Type B pancreatic cell (in vitro differentiated cells): Measurements from ENCODE around the gene ZNF839. TPM values are rescaled to one million over a fixed set of nuclear protein-coding genes. Genes with fewer than 3 reads are reported as not detected.

Source experiments
- DNase-seq: peaks from one replicate; pipeline ENCODE4 v3.0.0; 2021; ENCODE audit warnings: mixed read lengths; ENCODE audit not compliant: unreplicated experiment; ENCODE audit errors: extremely low spot score
- H3K27ac Mint-ChIP-seq: 2 replicates; pipeline ENCODE4 v1.8.0; 2021; ENCODE audit warnings: mild to moderate bottlenecking, mixed read lengths
- H3K27me3 Mint-ChIP-seq: 2 replicates; pipeline ENCODE4 v1.8.0; 2021; ENCODE audit warnings: mixed read lengths
- H3K36me3 Mint-ChIP-seq: 2 replicates; pipeline ENCODE4 v1.8.0; 2021; ENCODE audit warnings: mixed read lengths
- H3K4me1 Mint-ChIP-seq: one replicate; pipeline ENCODE4 v1.8.0; 2021; ENCODE audit warnings: mixed read lengths; ENCODE audit not compliant: unreplicated experiment
- H3K4me3 Mint-ChIP-seq: 2 replicates; pipeline ENCODE4 v1.8.0; 2021; ENCODE audit warnings: mild to moderate bottlenecking, mixed read lengths
- H3K9me3 Mint-ChIP-seq: 2 replicates; pipeline ENCODE4 v1.8.0; 2021; ENCODE audit warnings: mixed read lengths
- CTCF ChIP-seq: fragments of 200-600 bp; sonication (generic); conservative IDR thresholded peaks from 2 replicates; pipeline ENCODE4 v1.5.0; 2021; ENCODE audit warnings: antibody characterized with exemption, mild to moderate bottlenecking
- total RNA-seq: library from RNA; stranded (reverse); gene quantifications from 2 replicates; pipeline ENCODE4 v1.2.1, GENCODE V29; 2021; ENCODE audit warnings: low replicate concordance

ZNF839 gene
- total RNA-seq, 1 donor from 2014 or later = 16.4 TPM

DNA sequence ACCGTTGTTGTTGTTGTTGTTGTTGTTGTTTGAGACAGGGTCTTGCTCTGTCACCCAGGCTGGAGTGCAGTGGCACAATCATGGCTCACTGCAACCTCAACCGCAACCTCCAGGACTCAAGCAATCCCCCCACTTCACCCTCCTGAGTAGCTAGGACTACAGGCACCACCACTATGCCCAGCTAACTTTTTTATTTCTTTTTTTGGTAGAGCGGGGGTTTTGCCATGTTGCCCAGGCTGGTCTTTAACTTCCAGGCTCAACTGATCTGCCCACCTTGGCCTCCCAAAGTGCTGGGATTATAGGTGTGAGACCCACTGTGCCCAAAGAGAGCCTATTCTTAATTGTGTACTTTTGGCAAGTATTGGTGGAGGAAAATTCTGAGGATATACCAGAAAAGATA, 40.3 kb upstream of the ZNF839 start:
- no peaks in the 10 kb centered on the region for H3K27me3 Mint-ChIP-seq
- TF ChIP-seq CTCF = no peak
- H3K27ac Mint-ChIP-seq = no peak overlapping the region
- H3K9me3 Mint-ChIP-seq = no peaks in the 10 kb centered on the region
- DNase-seq = no peak
- H3K4me3 Mint-ChIP-seq = no peak overlapping the region
- H3K36me3 Mint-ChIP-seq = peaks cover 12% of the 10 kb centered on the region
- H3K4me1 Mint-ChIP-seq = peaks cover 13% of the 10 kb centered on the region

DNA sequence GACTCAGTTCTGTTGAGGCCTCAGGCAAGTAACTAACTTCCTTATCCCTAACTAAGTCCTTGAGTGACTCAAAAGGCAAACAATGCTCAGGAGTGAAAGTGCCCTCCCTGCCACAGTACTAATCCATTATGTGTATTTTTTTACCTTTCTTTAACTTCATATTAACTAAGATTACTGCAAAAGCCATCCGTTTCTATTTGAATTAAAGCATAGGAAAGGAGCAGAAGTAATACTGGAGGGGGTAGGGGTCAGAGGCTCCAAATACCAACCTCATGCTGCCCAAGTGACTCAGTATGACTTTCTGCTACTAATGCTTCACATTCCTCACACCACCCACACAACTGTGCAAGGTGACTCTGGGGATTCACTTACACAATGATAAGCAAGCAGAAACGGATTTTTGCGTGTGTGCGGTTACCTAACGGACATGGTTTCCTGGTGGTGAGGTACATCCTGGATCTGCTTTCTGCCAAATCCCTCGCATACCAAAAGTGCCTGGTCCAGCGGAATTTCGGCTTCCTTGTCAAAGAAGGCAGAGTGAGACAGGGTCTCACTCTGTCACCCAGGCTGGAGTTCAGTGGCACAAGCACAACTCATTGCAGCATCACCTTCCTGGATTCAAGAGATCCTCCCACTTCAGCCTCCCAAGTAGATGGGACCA, 39.7 kb upstream of the ZNF839 start:
- DNase-seq = no peak
- no peak overlapping the region for H3K4me3 Mint-ChIP-seq
- TF ChIP-seq CTCF = no peak
- no peaks in the 10 kb centered on the region for H3K9me3 Mint-ChIP-seq
- H3K4me1 Mint-ChIP-seq = peaks cover 17% of the 10 kb centered on the region
- no peaks in the 10 kb centered on the region for H3K27me3 Mint-ChIP-seq
- H3K27ac Mint-ChIP-seq = peak overlapping the region; percentile 31
- H3K36me3 Mint-ChIP-seq = peaks cover 12% of the 10 kb centered on the region

- peaks cover 12% of the 10 kb centered on the region for H3K36me3 Mint-ChIP-seq
- H3K27me3 Mint-ChIP-seq = no peaks in the 10 kb centered on the region
- no peak for DNase-seq
- H3K4me3 Mint-ChIP-seq = no peak overlapping the region
- no peak for TF ChIP-seq CTCF
- no peaks in the 10 kb centered on the region for H3K9me3 Mint-ChIP-seq
- peaks cover 17% of the 10 kb centered on the region for H3K4me1 Mint-ChIP-seq
- H3K27ac Mint-ChIP-seq = peak overlapping the region; percentile 31
Measured at GRCh38 chr14:102280376-102280962, 39.1 kb upstream of the ZNF839 start.

GRCh38 chr14:102282751-102283465, 36.6 kb upstream of the ZNF839 start:
- Mint-ChIP-seq H3K27me3 (no peaks in the 10 kb centered on the region), H3K27ac (no peak overlapping the region), H3K4me3 (no peak overlapping the region), H3K4me1 (peaks cover 14% of the 10 kb centered on the region), H3K9me3 (no peaks in the 10 kb centered on the region), H3K36me3 (peaks cover 7% of the 10 kb centered on the region)
- TF ChIP-seq CTCF = no peak
- DNase-seq = no peak

DNA sequence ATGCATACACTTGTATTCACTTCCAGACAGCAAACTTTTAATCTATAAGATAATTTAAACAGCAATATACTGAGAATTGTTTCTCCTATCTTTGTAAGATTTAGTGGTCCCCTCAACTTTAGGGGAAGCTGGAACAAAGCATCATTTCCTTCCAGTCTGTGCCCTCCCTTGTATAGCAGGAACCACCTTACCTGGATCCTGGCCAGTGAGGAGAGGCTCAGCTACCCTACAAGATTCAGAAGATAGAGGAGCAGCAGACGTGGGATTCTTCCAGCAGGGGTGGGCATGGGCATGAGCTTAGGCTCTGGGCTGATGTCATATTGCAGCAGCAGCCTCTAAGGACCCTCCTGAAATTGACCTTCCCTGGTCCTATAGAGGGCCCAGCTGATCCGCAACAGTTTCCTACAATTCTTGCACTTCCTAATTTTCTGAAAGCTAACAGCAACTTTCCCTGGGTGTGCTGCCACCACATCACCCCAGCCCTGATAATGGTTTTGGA, 35.9 kb upstream of the ZNF839 start:
- Mint-ChIP-seq H3K4me1 (peaks cover 8% of the 10 kb centered on the region), H3K27ac (no peak overlapping the region)
- TF ChIP-seq CTCF = no peak

More for the DNA sequence above, 35.9 kb upstream of the ZNF839 start:
- H3K4me3 Mint-ChIP-seq = no peak overlapping the region
- H3K27me3 Mint-ChIP-seq = no peaks in the 10 kb centered on the region
- no peaks in the 10 kb centered on the region for H3K9me3 Mint-ChIP-seq
- DNase-seq = no peak
- H3K36me3 Mint-ChIP-seq = peaks cover 2% of the 10 kb centered on the region
